ENCODE results near the gene EPB41L4B.

EPB41L4B gene

DNA sequence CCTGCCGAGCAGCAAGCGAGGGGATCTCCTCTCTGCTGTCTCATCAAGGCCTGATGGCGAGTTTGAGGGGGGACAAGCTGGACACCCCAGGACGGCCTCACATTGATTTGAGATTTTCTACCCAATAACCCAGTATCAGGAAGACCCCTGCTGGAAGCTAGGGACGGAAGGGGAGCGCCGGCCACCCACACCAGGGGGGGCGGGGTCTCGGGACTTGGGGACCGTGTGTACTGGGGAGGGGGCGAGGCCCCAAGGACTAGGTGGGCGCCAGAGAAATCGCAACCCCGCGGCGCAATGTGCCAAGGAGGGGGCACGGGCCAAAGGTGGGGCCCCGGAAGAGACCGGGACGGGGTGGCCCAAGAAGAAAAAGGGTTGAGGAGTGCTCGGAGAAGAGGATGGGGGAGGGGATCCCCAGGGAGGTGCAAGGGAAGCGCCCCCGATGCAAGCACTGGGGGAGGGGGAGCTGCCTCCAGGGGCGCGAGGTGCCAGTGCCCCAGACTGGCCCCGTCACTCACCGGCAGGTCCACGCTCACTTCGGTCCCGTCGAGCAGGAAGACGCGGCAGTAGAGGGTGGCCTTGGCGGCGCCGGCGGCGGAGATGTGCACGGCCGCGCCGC lies 1.1 kb downstream of the EPB41L4B start:
- no peak for DNase-seq

DNA sequence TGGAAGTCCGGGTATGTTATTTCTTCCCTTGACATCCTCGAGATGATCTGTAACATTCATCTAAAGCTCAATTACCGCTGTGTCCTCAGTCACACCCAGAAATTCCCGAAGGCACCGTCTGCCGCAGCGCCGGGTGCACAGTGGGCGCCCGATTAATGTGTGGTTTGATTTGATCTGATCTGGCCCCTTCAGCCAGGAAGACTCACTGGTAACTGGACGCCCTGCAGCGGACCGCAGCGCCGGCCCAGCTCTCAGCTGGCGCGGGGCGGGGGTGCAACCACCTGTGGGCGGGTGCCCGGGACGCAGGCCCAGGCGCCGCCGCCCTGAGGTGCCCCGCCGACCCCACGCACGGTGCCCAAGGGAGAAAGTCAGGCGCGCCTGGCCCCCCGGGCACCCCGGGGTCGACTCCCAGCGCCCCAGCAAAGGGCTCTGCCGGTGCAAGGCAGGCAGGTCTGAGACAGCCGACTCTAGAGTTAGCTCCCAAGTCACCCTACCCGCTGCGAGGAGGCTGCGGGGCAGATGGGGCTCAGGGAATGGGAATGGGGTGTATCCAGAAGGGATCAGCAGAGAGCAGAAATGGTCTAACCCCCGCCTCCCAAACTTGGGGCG lies 1.7 kb downstream of the EPB41L4B start:
- no peak for DNase-seq

DNA sequence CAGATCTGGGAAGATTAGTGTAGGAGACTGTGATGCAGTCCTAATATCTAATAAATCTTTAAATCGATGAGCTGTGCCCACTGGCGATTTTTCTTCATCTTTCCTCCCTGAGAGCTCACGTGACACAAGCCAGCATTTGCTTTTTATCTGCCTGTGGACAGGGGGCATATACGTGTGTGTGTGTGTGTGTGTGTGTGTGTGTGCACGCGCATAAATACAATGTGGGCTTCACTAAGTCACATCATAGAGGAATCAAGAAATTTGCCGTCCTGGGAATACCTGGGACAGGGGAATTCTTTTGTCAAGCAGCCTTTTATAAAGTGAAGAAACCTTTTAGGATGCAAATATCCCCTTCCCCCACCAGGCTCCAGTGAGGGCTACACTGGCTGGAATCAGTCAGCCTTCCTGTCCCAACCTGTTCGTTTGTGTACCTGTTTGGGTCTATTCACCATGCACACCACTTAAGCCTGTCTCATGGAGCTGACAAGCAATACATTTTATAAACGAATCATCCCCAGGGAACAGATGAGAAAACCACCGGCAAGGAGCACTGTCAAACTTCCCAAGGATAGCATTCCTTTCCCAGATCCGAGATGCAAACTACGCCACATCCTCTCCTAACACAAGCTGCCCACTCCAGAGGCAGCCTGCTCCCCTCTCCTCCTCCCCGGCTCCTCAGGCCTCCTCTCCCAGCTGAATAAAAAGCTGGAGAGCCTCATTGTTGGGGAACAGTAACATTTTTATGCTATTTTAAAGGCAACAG lies 2.7 kb downstream of the EPB41L4B start:
- peak in 1 of 2 experiments; percentile 6 for DNase-seq

DNA sequence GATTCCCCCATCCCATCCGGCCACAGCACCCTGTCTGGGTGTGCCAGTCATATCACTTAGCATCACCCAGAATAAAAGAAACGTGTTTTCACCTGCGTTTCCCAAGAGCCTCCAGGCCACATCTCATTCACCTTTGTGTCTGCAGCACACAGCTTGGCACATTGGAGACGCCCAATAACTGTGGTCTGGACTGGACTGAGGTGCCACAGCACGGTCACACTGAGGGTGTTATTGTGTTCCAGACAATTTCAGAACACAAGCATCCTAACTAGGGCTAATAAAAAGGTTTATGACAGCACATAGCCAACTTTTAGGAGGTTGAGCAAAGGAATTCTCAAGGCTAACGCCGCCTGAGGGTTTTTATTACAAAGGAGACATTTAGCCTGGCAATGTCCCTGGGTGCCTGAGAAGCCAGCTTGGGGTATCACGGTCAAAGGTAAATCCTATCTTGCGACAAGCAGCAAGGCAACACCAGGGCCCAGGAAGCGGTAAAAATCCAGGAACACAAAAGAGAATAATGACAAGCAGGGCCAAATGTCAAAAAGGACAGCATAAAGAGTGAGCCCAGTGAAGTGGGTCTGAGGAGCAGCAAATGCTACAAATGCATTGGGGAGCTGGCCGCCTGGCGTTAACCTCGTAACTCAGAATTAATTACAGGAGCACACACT lies 3.4 kb downstream of the EPB41L4B start:
- DNase-seq, result no peak

DNA sequence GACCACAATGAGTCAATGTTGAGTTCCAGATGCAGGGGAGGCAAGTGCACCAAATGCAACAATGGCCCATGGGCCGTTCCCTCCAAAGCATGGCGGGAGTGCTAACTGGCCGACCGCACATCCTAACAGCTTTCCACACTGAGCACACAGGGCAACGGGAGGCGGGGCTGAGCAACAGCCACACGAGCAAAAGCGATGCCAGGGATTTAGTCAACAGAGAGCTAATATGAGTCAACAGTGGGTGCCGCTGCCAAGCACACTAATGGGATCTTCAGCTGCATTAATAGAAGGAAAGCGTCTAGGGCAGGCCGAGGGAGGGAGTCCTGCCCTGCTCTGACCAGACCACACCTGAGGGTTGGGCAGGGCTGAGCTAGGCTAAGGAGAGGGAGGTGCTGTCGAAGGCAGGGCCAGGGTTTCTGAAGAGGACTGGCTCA lies 4.6 kb downstream of the EPB41L4B start:
- DNase-seq, result peak; percentile 20 to 69

DNA sequence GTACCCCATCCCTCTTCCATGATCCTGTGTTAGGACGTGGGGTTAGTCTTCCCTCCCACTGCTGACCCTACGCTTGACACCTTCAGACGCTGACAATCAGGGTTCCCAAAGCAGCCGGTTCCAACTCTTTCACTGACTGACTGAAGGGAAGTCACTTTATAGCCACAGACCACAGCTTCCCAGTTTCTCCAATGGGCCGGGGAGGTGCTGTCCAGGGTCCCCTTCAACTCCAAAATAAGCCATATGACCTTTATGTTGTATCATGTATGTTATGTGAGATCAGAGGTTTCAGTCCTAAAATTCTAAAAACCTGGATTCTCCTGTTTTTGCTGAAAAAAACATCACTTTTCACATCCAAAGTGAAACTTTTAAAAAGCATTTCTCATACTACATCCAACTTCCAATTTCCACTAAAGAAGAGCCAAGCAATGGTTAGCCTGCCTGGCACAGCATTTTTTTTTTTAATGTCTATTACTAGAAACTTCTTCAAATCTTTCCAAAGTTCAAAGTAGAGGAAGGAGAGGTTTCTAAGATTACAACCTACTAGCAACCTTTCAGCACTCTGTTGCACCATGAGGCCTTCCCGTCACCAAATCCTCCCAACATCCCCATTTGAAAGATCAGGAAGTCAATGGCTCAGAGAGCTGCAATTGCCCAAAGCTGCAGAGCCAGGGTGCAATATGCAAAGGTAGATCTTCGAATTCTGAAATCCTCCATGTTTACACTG lies 5.2 kb downstream of the EPB41L4B start:
- DNase-seq, result no peak

DNA sequence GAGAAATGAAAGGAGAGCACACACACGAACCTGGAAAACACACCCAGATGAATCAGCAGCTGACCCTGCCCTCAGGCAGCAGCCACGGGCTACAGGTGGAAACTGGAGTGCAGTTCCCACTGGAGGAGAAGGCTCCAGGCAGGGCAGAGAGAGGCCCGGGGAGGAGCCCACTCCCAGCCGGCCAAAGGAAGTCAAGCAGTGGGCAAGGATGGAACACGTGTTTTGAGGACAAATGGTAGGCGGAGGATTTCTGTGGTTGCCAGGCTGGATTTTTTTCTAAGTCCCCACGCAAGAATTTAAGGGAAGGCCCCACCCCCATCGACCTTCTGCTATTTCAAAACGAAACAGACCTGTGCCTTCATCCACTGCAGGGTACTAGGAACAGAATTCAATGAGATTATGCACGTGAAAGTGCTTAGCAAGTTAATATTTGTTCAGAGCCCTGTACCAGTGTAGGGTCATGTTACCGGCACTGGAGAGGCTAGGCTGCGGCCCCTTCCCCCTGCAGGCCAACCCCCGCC lies 6.8 kb downstream of the EPB41L4B start:
- DNase-seq, result no peak

DNA sequence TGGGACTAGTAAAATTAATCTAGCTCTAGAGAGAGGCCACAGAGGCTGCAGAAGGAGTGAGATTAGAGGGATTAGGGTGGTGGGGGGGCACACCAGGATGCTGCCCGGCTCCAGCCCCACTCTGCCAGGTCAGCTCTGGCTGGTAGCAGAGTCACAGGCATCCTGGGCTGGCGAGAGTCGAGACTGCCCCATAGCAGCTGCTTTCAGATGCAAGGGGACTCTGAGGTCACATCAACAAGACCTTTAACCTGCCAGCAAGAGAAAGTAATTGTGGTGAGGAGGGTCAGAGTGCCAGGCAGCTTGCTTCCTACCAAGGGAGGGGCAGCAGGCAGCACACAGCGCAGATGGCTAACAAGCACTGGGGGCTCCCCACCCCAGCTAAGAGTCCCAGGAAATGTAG lies 7.5 kb downstream of the EPB41L4B start:
- DNase-seq, result no peak

DNA sequence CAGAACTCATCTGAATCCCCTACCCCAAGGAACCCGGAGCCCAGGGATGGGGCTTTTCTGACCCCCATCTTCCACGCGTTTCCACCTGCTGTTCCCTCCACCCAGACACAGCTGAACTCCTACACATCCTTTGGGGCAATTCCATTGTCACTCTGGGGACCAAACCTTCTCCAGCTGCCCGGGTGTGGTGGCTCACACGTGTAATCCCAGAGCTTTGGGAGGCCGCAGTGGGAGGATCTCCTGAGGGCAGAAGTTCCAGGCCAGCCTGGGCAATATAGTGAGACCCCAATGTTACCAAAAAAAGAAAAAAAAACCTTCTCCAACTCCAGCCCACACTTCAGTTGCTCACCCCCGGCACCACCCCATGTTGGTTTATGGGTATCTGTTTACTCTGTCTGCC lies 8.1 kb downstream of the EPB41L4B start:
- no peak for DNase-seq

DNA sequence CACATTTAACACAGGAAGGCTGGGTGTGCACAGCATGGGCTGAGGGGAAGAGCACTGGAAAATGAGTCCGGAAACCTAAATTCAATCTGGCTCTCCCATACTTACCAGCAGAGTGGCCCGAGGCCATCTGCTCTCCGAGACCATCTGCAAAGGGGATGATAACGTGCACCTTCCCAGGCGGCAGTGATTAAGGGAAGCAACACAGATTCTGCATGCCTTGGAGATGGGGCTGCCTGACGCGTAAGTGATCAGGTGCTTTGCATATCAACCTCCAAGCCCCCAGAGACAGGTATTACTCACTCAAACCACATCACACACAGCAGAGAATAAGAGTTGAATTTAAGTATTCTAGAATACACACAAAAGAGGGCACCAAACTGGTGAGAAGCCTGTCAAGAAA lies 9.1 kb downstream of the EPB41L4B start:
- DNase-seq, result peak; percentile 40 to 84

DNA sequence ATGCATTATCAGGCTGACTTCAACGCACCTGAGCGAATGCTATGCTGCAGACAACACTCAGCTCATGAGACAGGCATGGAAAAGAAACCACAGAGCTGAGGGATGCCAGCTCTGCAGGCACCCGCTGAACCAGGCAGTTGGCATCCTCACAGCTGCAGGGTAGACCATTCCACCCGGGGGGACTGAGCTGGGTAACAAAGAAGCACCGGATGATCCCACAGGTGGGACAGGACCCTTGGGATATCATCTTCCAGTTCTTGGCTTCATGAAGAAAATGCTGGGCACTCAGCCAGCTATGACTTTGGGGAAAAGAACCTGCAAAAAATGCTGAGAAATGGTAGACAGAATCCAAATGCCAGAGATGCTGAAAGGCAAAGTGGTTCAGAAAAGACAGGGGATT lies 9.6 kb downstream of the EPB41L4B start:
- DNase-seq, result no peak

DNA sequence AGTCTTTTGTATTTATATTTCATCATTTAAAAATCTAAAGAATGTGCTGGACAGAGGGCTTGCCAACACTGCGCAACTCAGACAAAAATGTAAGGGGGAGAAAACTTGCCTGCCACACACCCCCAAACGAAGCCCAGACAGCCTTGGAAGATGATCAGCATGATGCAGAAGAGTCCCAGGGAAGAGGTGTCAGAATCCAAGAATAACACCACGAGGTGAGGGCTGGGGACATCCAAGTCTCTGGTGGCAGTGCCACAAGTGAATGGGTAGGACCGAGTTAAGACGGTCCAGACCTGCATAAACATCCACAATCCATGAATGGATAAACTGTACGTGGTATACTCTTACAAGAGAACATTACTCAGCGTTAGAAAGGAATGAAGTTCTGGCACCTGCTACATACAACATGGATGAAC lies 10.4 kb downstream of the EPB41L4B start:
- DNase-seq, result no peak

DNA sequence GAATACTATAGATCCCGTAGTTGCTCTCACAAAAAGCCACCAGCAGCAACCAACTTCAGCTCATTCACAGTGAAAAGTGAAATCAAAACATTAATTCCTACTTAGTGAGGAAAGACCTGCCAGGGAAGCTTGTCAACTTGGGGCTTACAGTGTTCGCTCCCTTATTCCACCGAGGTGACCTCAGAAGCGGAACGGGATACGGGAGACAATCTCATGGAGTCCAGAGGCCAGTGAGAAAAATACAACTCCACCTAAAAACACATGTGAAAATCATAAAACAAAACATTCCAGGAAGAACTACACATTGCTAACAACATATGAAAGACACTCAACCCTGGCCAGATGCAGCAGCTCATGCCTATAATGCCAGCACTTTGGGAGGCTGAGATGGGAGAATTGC lies 11.6 kb downstream of the EPB41L4B start:
- DNase-seq, result no peak

DNA sequence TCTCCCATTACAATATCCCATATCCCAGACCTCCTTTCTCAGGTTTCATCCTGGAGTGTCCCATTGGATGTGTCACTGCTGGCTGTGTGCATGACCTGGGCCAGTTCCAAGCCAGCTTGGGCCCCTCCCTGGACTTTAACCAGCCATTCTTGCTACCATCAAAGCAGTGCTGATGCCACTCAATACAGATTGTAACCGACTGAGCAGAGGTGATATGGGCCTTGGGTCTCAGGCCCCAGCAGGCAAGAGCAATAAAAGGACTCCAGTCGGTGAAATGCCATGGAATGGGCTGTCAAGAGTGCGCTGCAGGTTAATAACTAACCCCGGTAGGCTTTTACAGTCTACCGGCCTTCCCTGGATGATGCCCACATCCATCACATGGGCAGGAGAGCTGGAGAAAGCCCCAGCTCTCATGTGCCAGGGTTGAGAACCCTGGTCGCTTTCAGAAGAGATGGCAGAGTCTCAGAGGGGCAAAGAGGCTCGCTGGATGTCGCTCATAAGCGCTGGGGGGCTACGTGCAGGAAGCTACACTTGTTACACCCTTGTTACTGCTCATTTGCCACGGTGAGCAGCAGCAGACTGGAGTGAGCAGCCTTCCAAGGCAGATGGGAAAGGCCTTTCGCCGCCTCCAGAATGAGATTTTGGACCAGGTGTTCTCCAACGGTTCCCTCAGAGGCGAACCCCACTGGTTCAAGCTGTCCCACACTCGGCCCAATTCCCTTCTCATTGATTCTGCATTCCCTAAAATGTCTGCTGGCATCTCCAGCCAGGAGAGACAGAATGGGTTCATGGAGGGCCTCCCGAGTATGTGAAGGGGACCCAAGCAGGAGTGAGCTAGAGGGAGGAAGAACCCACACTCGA lies 13.2 kb downstream of the EPB41L4B start:
- DNase-seq, result no peak

DNA sequence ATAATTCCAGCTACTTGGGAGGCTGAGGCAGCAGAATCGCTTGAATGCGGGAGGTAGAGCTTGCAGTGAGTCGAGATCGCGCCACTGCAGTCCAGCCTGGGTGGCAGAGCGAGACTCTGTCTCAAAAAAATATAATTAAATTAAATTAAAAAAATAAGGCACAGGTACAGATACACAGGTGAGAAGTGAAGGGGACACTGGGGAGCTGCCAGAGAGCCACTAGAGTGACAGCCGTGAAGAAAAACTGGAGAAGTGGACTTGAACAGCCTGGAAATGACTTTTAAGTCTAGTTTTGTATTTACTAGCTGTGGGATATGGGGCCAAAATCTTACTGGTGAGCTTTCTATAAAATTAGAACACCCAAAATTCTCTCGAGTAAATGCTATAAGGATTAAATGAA lies 15.1 kb downstream of the EPB41L4B start:
- DNase-seq, result no peak

DNA sequence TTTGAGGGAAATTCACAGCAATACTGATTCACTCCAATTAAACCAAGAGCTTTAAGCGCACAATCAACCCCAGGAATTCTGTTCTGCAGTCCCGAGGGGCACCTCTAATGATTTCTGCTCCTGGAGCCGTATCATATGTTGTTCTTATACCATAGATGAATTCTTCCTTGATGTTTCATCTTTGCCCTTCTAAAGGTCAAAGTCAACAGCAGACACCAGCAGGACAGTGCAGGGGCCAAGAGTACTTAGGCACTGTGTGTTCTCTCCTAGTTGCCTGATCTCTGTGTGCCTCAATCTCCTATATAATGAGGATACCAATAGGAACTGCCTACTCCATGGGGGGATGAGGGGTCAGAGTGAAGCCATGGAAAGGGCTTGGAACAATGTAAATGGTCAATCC lies 16.5 kb downstream of the EPB41L4B start:
- no peak for DNase-seq

DNA sequence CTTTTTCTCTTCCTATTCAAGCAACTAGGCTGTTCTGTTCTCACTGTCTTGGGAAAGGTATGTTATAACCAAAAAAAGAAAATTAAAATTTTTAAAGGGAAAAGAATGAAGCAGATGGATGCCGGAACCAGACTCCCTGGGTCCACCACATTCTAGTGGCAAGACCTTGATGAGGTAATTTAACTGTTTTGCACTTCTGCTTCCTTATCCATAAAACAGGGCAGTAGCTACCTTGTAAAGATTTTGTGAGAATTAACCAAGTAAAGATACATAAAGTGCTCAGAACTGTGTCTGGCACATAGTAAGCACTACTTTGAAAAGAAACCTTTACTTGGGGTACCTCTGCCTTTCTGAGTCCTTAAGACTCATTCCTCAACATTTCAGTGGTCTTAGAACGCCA lies 17.0 kb downstream of the EPB41L4B start:
- DNase-seq, result no peak

DNA sequence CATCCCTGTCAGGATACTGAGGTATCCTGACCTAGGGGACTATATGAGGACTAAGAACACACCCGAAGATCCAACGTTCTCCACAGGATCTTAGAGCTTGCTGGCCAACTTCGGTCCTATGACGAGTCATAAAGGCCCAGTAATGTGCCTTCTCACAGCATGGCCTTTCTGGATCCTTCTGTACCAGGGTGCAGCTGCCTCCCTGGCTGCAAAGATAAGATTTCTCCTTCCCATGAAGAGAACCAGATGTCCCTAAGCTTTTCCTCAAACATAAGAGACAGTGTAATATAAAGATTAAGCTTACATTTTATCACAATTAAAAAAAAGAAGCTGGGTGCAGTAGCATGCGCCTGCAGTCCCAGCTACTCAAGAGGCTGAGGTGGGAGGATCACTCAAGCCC lies 18.3 kb downstream of the EPB41L4B start:
- no peak for DNase-seq

DNA sequence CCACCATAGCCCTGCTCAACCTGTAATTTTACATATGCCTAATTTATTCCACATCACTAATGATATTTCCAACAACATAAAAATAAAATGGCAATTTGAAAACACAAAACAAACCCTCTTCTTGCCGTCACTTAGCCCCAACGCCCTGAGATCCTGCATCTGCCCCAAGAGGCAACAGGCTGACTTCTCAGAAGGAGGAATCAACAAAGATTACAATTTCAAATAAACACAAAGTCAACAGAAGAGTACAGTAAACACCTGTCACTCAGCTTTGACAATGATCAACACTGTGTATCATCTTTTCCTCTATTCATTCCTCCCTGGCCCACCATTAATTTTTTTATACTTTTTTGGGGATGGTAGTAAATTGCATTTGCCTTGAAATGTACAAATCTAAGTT lies 19.8 kb downstream of the EPB41L4B start:
- DNase-seq, result no peak

DNA sequence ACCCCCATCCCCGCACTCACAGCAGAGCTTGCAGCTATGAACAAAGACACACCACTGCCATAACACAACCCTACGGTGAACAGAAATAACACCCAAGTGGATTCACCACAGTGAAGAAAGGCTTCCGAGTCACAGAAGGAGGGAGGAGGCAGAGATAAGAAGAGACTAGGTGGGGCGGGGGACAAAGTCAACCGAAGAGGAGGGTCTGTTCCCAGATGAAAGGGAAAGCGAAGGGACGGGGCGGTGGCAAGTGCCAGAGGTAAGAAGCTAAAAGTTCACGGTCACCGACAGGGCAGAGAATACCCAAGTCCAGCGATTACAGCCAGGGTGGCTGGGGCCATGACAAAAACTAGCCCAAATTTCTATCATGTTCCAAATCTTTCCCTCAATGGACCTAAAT lies 21.0 kb downstream of the EPB41L4B start:
- no peak for DNase-seq

DNA sequence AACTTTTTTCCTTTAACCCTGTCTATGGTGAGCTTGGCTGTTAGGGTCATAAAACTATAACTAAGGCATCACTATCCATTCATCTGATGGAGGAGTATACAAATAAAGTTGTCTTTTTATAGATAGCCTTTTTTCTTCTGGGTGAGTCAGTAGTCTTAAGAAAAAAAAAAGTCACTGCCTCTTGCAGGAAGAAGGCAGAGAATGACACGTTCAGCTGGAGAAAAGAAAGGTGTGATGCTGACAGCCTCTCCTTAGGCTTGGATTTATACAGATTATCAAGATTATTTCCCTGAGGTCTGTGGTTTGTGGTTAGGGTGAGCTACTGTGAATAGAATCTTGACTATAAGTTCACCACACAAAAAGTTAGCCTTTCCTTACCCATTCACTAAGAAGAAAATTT lies 23.0 kb downstream of the EPB41L4B start:
- no peak for DNase-seq
